HEK293 (cell line): Measurements from ENCODE around the gene CNTLN.
"Not testable (repeated sequence)": the region's sequence is repeated elsewhere in the genome, so short reads cannot be mapped to it uniquely, and the experiment has no call there.

ENCODE experiments used
- CTCF ChIA-PET: fragments of 350-600 bp; formaldehyde crosslinking; extraction: SDS; loops from one replicate; lab custom pipeline; 2021; ENCODE audit warnings: antibody characterized with exemption; lab: Yijun Ruan, JAX
- POLR2A ChIA-PET: fragments of 300-600 bp; formaldehyde crosslinking; extraction: SDS; loops from one replicate; lab custom pipeline; 2020; ENCODE audit warnings: antibody characterized with exemption, inconsistent platforms; lab: Yijun Ruan, JAX
- H3K27ac ChIP-seq: fragments of 200-500 bp; sonication (Bioruptor generic); 2 replicates; pipeline ENCODE4 v1.5.1; 2014; ENCODE audit warnings: low read depth, low read length, control low read depth, inconsistent platforms; ENCODE audit errors: extremely low read depth
- H3K36me3 ChIP-seq, 2 experiments: fragments of 200-500 bp in 1 of 2; sonication (Bioruptor generic) in 1 of 2; 1 replicate in 1 of 2; 2 replicates in 1 of 2; pipeline ENCODE4 v1.5.1; 2014 to 2017; ENCODE audit warnings: inconsistent platforms in 2 of 2, low read length in 2 of 2; ENCODE audit not compliant: control insufficient read depth in 2 of 2, insufficient read depth in 1 of 2
- H3K4me1 ChIP-seq: fragments of 200-500 bp; sonication (Bioruptor generic); 2 replicates; pipeline ENCODE4 v1.5.1; 2014; ENCODE audit warnings: mild to moderate bottlenecking, low read length, inconsistent platforms; ENCODE audit not compliant: control insufficient read depth, insufficient read depth
- H3K4me3 ChIP-seq: 2 replicates; pipeline ENCODE4 v1.5.1; 2011; ENCODE audit warnings: low read depth, mild to moderate bottlenecking, control low read depth, low read length, moderate library complexity
- H3K9me3 ChIP-seq: fragments of 200-500 bp; sonication (Bioruptor generic); 2 replicates; pipeline ENCODE4 v1.5.1; 2014; ENCODE audit warnings: low read depth, low read length, inconsistent platforms; ENCODE audit not compliant: control insufficient read depth, insufficient read depth
- GLIS1 ChIP-seq: fragments of 450-650 bp; formaldehyde crosslinking; IDR thresholded peaks from 2 replicates; pipeline ENCODE4 v1.5.1; 2016; ENCODE audit warnings: missing biosample characterization, missing genetic modification characterization
- OSR2 ChIP-seq: fragments of 450-650 bp; formaldehyde crosslinking; IDR thresholded peaks from 2 replicates; pipeline ENCODE4 v1.5.1; 2016; ENCODE audit warnings: missing biosample characterization, missing genetic modification characterization
- TRIM28 ChIP-seq: IDR thresholded peaks from 2 replicates; pipeline ENCODE4 v1.6.1; 2011; ENCODE audit warnings: low read length, control low read depth, borderline replicate concordance
- ZBTB17 ChIP-seq: fragments of 450-650 bp; formaldehyde crosslinking; IDR thresholded peaks from 2 replicates; pipeline ENCODE4 v1.5.1; 2016; ENCODE audit warnings: missing biosample characterization, missing genetic modification characterization
- ZFP69B ChIP-seq: fragments of 450-650 bp; formaldehyde crosslinking; IDR thresholded peaks from 2 replicates; pipeline ENCODE4 v1.5.1; 2016; ENCODE audit warnings: missing biosample characterization, missing genetic modification characterization
- ZNF174 ChIP-seq: fragments of 450-650 bp; formaldehyde crosslinking; IDR thresholded peaks from 2 replicates; pipeline ENCODE4 v1.5.0; 2017; ENCODE audit warnings: missing biosample characterization, mild to moderate bottlenecking, missing genetic modification characterization
- ZNF37A ChIP-seq: fragments of 450-650 bp; IDR thresholded peaks from 2 replicates; pipeline ENCODE4 v1.5.1; 2018; ENCODE audit warnings: missing biosample characterization, missing genetic modification characterization
- ZNF426 ChIP-seq: fragments of 450-650 bp; formaldehyde crosslinking; IDR thresholded peaks from 2 replicates; pipeline ENCODE4 v1.5.1; 2017; ENCODE audit warnings: missing biosample characterization, missing genetic modification characterization, mild to moderate bottlenecking, inconsistent platforms, moderate library complexity
- ZNF488 ChIP-seq: fragments of 450-650 bp; formaldehyde crosslinking; IDR thresholded peaks from 2 replicates; pipeline ENCODE4 v1.5.1; 2016; ENCODE audit warnings: missing biosample characterization, missing genetic modification characterization
- ZNF548 ChIP-seq: fragments of 450-650 bp; formaldehyde crosslinking; IDR thresholded peaks from 2 replicates; pipeline ENCODE4 v1.5.1; 2016; ENCODE audit warnings: missing biosample characterization, missing genetic modification characterization
- ZNF585B ChIP-seq: fragments of 450-650 bp; formaldehyde crosslinking; IDR thresholded peaks from 2 replicates; pipeline ENCODE4 v1.5.1; 2016; ENCODE audit warnings: missing biosample characterization, missing genetic modification characterization
- ZNF596 ChIP-seq: fragments of 450-650 bp; IDR thresholded peaks from 2 replicates; pipeline ENCODE4 v1.5.0; 2018; ENCODE audit warnings: missing biosample characterization, mild to moderate bottlenecking, missing genetic modification characterization, moderate library complexity
- ZNF658 ChIP-seq: fragments of 450-650 bp; formaldehyde crosslinking; IDR thresholded peaks from 2 replicates; pipeline ENCODE4; 2016; ENCODE audit warnings: missing biosample characterization, missing genetic modification characterization
- ZNF777 ChIP-seq: fragments of 450-650 bp; formaldehyde crosslinking; IDR thresholded peaks from 2 replicates; pipeline ENCODE4 v1.5.1; 2017; ENCODE audit warnings: missing biosample characterization, missing genetic modification characterization, borderline replicate concordance
- ZNF785 ChIP-seq: fragments of 450-650 bp; formaldehyde crosslinking; IDR thresholded peaks from 2 replicates; pipeline ENCODE4 v1.5.1; 2016; ENCODE audit warnings: missing biosample characterization, missing genetic modification characterization
- ZNF792 ChIP-seq: fragments of 450-650 bp; formaldehyde crosslinking; IDR thresholded peaks from 2 replicates; pipeline ENCODE4 v1.5.1; 2016; ENCODE audit warnings: missing biosample characterization, missing genetic modification characterization
- TF ChIP-seq, protein P1 (sequence below): fragments of 450-650 bp; formaldehyde crosslinking; conservative IDR thresholded peaks from 2 replicates; pipeline ENCODE4 v1.5.1; 2016; ENCODE audit warnings: low read depth, missing biosample characterization, missing genetic modification characterization
- TF ChIP-seq, protein P2 (sequence below): fragments of 450-650 bp; formaldehyde crosslinking; optimal IDR thresholded peaks from 2 replicates; pipeline ENCODE3; 2016; ENCODE audit warnings: missing biosample characterization, mild to moderate bottlenecking, missing genetic modification characterization
- TF ChIP-seq, protein P3 (sequence below): fragments of 450-650 bp; formaldehyde crosslinking; IDR thresholded peaks from 2 replicates; pipeline ENCODE4 v1.5.1; 2016; ENCODE audit warnings: missing biosample characterization, missing genetic modification characterization
- TF ChIP-seq, protein P4 (sequence below): fragments of 450-650 bp; formaldehyde crosslinking; IDR thresholded peaks from 2 replicates; pipeline ENCODE4 v1.5.1; 2016; ENCODE audit warnings: missing biosample characterization, missing genetic modification characterization

The CNTLN gene

GRCh38 chr9:17280350-17281012 lies 145.6 kb downstream of the CNTLN start:
- Histone ChIP-seq H3K9me3 (no peaks in the 10 kb centered on the region), H3K4me1 (no peaks in the 10 kb centered on the region), H3K4me3 (no peak overlapping the region), H3K36me3 (peaks cover 0 to 9% of the 10 kb centered on the region in 2 experiments; a peak in 1 of 3 replicates), H3K27ac (no peak overlapping the region)
- TF ChIP-seq ZNF585B (tag by site-specific recombination), result no peak
- no peak for TF ChIP-seq ZFP69B (tag by site-specific recombination)
- TF ChIP-seq ZNF37A (tag by site-specific recombination), result no peak
- TF ChIP-seq, protein P1, sequence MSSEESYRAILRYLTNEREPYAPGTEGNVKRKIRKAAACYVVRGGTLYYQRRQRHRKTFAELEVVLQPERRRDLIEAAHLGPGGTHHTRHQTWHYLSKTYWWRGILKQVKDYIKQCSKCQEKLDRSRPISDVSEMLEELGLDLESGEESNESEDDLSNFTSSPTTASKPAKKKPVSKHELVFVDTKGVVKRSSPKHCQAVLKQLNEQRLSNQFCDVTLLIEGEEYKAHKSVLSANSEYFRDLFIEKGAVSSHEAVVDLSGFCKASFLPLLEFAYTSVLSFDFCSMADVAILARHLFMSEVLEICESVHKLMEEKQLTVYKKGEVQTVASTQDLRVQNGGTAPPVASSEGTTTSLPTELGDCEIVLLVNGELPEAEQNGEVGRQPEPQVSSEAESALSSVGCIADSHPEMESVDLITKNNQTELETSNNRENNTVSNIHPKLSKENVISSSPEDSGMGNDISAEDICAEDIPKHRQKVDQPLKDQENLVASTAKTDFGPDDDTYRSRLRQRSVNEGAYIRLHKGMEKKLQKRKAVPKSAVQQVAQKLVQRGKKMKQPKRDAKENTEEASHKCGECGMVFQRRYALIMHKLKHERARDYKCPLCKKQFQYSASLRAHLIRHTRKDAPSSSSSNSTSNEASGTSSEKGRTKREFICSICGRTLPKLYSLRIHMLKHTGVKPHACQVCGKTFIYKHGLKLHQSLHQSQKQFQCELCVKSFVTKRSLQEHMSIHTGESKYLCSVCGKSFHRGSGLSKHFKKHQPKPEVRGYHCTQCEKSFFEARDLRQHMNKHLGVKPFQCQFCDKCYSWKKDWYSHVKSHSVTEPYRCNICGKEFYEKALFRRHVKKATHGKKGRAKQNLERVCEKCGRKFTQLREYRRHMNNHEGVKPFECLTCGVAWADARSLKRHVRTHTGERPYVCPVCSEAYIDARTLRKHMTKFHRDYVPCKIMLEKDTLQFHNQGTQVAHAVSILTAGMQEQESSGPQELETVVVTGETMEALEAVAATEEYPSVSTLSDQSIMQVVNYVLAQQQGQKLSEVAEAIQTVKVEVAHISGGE (tag by site-specific recombination), result no peak
- no peak for TF ChIP-seq ZBTB17 (tag by site-specific recombination)
- no peak for TF ChIP-seq TRIM28
- TF ChIP-seq, protein P2, sequence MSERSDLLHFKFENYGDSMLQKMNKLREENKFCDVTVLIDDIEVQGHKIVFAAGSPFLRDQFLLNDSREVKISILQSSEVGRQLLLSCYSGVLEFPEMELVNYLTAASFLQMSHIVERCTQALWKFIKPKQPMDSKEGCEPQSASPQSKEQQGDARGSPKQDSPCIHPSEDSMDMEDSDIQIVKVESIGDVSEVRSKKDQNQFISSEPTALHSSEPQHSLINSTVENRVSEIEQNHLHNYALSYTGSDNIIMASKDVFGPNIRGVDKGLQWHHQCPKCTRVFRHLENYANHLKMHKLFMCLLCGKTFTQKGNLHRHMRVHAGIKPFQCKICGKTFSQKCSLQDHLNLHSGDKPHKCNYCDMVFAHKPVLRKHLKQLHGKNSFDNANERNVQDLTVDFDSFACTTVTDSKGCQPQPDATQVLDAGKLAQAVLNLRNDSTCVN (tag by site-specific recombination), result no peak
- TF ChIP-seq ZNF548 (tag by site-specific recombination), result no peak
- TF ChIP-seq ZNF658 (tag by site-specific recombination), result no peak
- TF ChIP-seq, protein P3, sequence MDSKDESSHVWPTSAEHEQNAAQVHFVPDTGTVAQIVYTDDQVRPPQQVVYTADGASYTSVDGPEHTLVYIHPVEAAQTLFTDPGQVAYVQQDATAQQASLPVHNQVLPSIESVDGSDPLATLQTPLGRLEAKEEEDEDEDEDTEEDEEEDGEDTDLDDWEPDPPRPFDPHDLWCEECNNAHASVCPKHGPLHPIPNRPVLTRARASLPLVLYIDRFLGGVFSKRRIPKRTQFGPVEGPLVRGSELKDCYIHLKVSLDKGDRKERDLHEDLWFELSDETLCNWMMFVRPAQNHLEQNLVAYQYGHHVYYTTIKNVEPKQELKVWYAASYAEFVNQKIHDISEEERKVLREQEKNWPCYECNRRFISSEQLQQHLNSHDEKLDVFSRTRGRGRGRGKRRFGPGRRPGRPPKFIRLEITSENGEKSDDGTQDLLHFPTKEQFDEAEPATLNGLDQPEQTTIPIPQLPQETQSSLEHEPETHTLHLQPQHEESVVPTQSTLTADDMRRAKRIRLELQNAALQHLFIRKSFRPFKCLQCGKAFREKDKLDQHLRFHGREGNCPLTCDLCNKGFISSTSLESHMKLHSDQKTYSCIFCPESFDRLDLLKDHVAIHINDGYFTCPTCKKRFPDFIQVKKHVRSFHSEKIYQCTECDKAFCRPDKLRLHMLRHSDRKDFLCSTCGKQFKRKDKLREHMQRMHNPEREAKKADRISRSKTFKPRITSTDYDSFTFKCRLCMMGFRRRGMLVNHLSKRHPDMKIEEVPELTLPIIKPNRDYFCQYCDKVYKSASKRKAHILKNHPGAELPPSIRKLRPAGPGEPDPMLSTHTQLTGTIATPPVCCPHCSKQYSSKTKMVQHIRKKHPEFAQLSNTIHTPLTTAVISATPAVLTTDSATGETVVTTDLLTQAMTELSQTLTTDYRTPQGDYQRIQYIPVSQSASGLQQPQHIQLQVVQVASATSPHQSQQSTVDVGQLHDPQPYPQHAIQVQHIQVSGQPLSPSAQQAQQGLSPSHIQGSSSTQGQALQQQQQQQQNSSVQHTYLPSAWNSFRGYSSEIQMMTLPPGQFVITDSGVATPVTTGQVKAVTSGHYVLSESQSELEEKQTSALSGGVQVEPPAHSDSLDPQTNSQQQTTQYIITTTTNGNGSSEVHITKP (tag by site-specific recombination), result no peak
- TF ChIP-seq OSR2 (tag by site-specific recombination), result no peak
- no peak for TF ChIP-seq ZNF792 (tag by site-specific recombination)
- TF ChIP-seq, protein P4, sequence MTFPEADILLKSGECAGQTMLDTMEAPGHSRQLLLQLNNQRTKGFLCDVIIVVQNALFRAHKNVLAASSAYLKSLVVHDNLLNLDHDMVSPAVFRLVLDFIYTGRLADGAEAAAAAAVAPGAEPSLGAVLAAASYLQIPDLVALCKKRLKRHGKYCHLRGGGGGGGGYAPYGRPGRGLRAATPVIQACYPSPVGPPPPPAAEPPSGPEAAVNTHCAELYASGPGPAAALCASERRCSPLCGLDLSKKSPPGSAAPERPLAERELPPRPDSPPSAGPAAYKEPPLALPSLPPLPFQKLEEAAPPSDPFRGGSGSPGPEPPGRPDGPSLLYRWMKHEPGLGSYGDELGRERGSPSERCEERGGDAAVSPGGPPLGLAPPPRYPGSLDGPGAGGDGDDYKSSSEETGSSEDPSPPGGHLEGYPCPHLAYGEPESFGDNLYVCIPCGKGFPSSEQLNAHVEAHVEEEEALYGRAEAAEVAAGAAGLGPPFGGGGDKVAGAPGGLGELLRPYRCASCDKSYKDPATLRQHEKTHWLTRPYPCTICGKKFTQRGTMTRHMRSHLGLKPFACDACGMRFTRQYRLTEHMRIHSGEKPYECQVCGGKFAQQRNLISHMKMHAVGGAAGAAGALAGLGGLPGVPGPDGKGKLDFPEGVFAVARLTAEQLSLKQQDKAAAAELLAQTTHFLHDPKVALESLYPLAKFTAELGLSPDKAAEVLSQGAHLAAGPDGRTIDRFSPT (tag by site-specific recombination), result no peak
- no peak for TF ChIP-seq ZNF785 (tag by site-specific recombination)
- TF ChIP-seq ZNF488 (tag by site-specific recombination), result no peak
- no peak for TF ChIP-seq ZNF596 (tag by site-specific recombination)
- TF ChIP-seq ZNF777 (tag by site-specific recombination), result no peak
- TF ChIP-seq GLIS1, result no peak
- TF ChIP-seq ZNF426 (tag by site-specific recombination), result no peak
- no peak for TF ChIP-seq ZNF174 (tag by site-specific recombination)
- ChIA-PET POLR2A (no interaction called here), CTCF (interaction anchor here (0.7 kb wide), 1 partner anchor 527 kb away, joined by 3 read pairs; no protein-coding TSS in a partner anchor)

GRCh38 chr9:17290673-17291072 lies 155.8 kb downstream of the CNTLN start:
- H3K27ac ChIP-seq, POLR2A ChIA-PET, H3K9me3 ChIP-seq, CTCF ChIA-PET, H3K4me3 ChIP-seq, H3K36me3 ChIP-seq, H3K4me1 ChIP-seq: not testable (repeated sequence)
